Measurements from ENCODE around the gene SHISA9. TPM values are rescaled to one million over a fixed set of nuclear protein-coding genes. Genes with fewer than 3 reads are reported as not detected.

The SHISA9 gene
- total RNA-seq, 2 experiments from 2014 or later = not detected

DNA sequence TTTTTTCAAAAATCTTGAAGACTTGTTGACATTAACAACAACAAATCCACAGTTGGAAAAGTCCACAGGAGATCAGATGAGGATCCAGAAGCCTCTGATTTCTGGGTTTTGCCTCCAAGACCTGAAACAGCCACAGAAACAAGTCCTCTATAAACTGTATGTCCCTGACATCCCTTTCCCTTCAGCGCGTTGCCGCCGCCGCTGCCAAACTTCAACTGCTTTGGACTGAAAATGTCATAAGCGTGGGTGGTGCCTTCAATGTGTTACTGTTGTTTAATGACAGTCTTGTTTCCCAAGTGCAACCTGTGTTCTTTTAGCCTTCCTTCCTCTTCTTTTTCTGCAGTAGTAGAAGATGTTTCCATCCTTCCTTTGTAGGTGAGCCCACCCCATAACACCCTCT lies 334.9 kb downstream of the SHISA9 start:
- no peaks in the 10 kb centered on the region for H3K9me3 ChIP-seq (ENCODE audit: low read length)
- peaks cover 4% of the 10 kb centered on the region for H3K4me1 ChIP-seq (ENCODE audit: insufficient read depth, low read length, poor library complexity, severe bottlenecking)
- ChIA-PET CTCF (ENCODE audit: unreplicated experiment) (no interaction called here), POLR2A (no interaction called here)
- TF ChIP-seq EZH2phosphoT487 (IDR thresholded peaks at IDR 0.05; ENCODE audit: borderline replicate concordance, low read depth, low read length) (no peak), CTCF (conservative IDR thresholded peaks at IDR 0.05; ENCODE audit: low read length) (no peak)
- BruUV-seq (replicated peaks) = no TSS peak
- H4K20me1 ChIP-seq (ENCODE audit: insufficient read depth, low read length) = no peaks in the 10 kb centered on the region
- H3K27ac ChIP-seq (ENCODE audit: low read depth, low read length, poor library complexity, severe bottlenecking) = no peak overlapping the region
- intact Hi-C loops (cut with micrococcal nuclease; ENCODE audit: unreplicated experiment) = no loop called here
- H2AFZ ChIP-seq (ENCODE audit: low read length) = no peak overlapping the region
- no peaks in the 10 kb centered on the region for H3K79me2 ChIP-seq (ENCODE audit: insufficient read depth, low read depth, low read length)
- H3K9me2 ChIP-seq (ENCODE audit: insufficient read depth, low read length) = 0 out of 2 replicates have a peak, but pooled peaks cover 4% of the 10 kb centered on the region
- no peak for DNase-seq (ENCODE audit: low spot score)
- no peak overlapping the region for H3K4me3 ChIP-seq (ENCODE audit: low read depth, low read length, poor library complexity, severe bottlenecking)
- no peaks in the 10 kb centered on the region for H3K36me3 ChIP-seq (ENCODE audit: insufficient read depth, low read length)
- no peak overlapping the region for H3K4me2 ChIP-seq (ENCODE audit: low read length)

- no peak for TF ChIP-seq CTCF (conservative IDR thresholded peaks at IDR 0.05; ENCODE audit: low read length)
- TF ChIP-seq EZH2phosphoT487 (IDR thresholded peaks at IDR 0.05; ENCODE audit: borderline replicate concordance, low read depth, low read length) = no peak
- intact Hi-C loops (cut with micrococcal nuclease; ENCODE audit: unreplicated experiment) = no loop called here
- H3K9me2 ChIP-seq (ENCODE audit: insufficient read depth, low read length) = 0 out of 2 replicates have a peak, but pooled peaks cover 4% of the 10 kb centered on the region
Measured at GRCh38 chr16:13238182-13238581, 336.8 kb downstream of the SHISA9 start.

GRCh38 chr16:13242201-13242600 lies 340.8 kb downstream of the SHISA9 start:
- intact Hi-C loops (cut with micrococcal nuclease; ENCODE audit: unreplicated experiment) = no loop called here
- CTCF ChIA-PET (ENCODE audit: unreplicated experiment) = no interaction called here

More at GRCh38 chr16:13238182-13238581, 336.8 kb downstream of the SHISA9 start:
- Histone ChIP-seq H3K79me2 (ENCODE audit: insufficient read depth, low read depth, low read length) (no peaks in the 10 kb centered on the region), H3K27ac (ENCODE audit: low read depth, low read length, poor library complexity, severe bottlenecking) (no peak overlapping the region), H2AFZ (ENCODE audit: low read length) (no peak overlapping the region), H3K4me1 (ENCODE audit: insufficient read depth, low read length, poor library complexity, severe bottlenecking) (peaks cover 4% of the 10 kb centered on the region), H3K36me3 (ENCODE audit: insufficient read depth, low read length) (no peaks in the 10 kb centered on the region), H4K20me1 (ENCODE audit: insufficient read depth, low read length) (no peaks in the 10 kb centered on the region), H3K4me3 (ENCODE audit: low read depth, low read length, poor library complexity, severe bottlenecking) (no peak overlapping the region), H3K4me2 (ENCODE audit: low read length) (no peak overlapping the region), H3K9me3 (ENCODE audit: low read length) (no peaks in the 10 kb centered on the region)
- ChIA-PET CTCF (ENCODE audit: unreplicated experiment) (no interaction called here), POLR2A (interaction anchor here (0.7 kb wide), 1 partner anchor 615 kb away, joined by 3 read pairs; no protein-coding TSS in a partner anchor)
- no peak for DNase-seq (ENCODE audit: low spot score)
- no TSS peak for BruUV-seq (replicated peaks)

More at GRCh38 chr16:13242201-13242600, 340.8 kb downstream of the SHISA9 start:
- peaks cover 4% of the 10 kb centered on the region for H3K4me1 ChIP-seq (ENCODE audit: insufficient read depth, low read length, poor library complexity, severe bottlenecking)
- no peak for DNase-seq (ENCODE audit: low spot score)
- H3K9me3 ChIP-seq (ENCODE audit: low read length) = no peaks in the 10 kb centered on the region
- H3K27ac ChIP-seq (ENCODE audit: low read depth, low read length, poor library complexity, severe bottlenecking) = no peak overlapping the region
- no peak overlapping the region for H3K4me2 ChIP-seq (ENCODE audit: low read length)
- no peaks in the 10 kb centered on the region for H3K79me2 ChIP-seq (ENCODE audit: insufficient read depth, low read depth, low read length)
- no peak overlapping the region for H2AFZ ChIP-seq (ENCODE audit: low read length)
- TF ChIP-seq EZH2phosphoT487 (IDR thresholded peaks at IDR 0.05; ENCODE audit: borderline replicate concordance, low read depth, low read length) = no peak
- BruUV-seq (replicated peaks) = no TSS peak
- H4K20me1 ChIP-seq (ENCODE audit: insufficient read depth, low read length) = no peaks in the 10 kb centered on the region
- POLR2A ChIA-PET = no interaction called here
- 0 out of 2 replicates have a peak, but pooled peaks cover 4% of the 10 kb centered on the region for H3K9me2 ChIP-seq (ENCODE audit: insufficient read depth, low read length)
- H3K36me3 ChIP-seq (ENCODE audit: insufficient read depth, low read length) = no peaks in the 10 kb centered on the region
- H3K4me3 ChIP-seq (ENCODE audit: low read depth, low read length, poor library complexity, severe bottlenecking) = no peak overlapping the region
